Keratinocyte (primary cell): ENCODE data around the gene XRRA1. TPM values are rescaled to one million over a fixed set of nuclear protein-coding genes. Genes with fewer than 3 reads are reported as not detected.

ENCODE experiments used
- DNase-seq: peaks from one replicate; pipeline ENCODE4 v3.0.0-alpha.2; 2011; ENCODE audit warnings: low read depth, missing footprints, low spot score
- FAIRE-seq: peaks from 2 replicates; lab custom pipeline; 2011; peaks lifted over from hg19 to GRCh38; lab: Jason Lieb, UNC
- H2AFZ ChIP-seq: 2 replicates; pipeline ENCODE4 v1.6.0; 2012; ENCODE audit warnings: low read length, control low read depth, inconsistent platforms; ENCODE audit not compliant: control insufficient read depth
- H3K27ac ChIP-seq: 2 replicates; pipeline ENCODE4 v1.5.1; 2011; ENCODE audit warnings: low read length; ENCODE audit not compliant: control insufficient read depth, insufficient read depth
- H3K27me3 ChIP-seq: 3 replicates; pipeline ENCODE4 v1.6.0; 2011; ENCODE audit warnings: low read length; ENCODE audit not compliant: control insufficient read depth, insufficient read depth; ENCODE audit errors: extremely low read depth
- H3K36me3 ChIP-seq, 2 experiments: 2 replicates in 1 of 2; 3 replicates in 1 of 2; pipeline ENCODE4 v1.5.1; 2011; ENCODE audit warnings: low read length in 2 of 2, mild to moderate bottlenecking in 1 of 2; ENCODE audit not compliant: control insufficient read depth in 2 of 2, insufficient read depth in 2 of 2; ENCODE audit errors: extremely low read depth in 1 of 2
- H3K4me1 ChIP-seq: 3 replicates; pipeline ENCODE4 v1.5.1; 2011; ENCODE audit warnings: low read length; ENCODE audit not compliant: control insufficient read depth, insufficient read depth; ENCODE audit errors: extremely low read depth
- H3K4me2 ChIP-seq: 3 replicates; pipeline ENCODE4 v1.6.0; 2011; ENCODE audit warnings: low read depth, low read length; ENCODE audit not compliant: control insufficient read depth, insufficient read depth; ENCODE audit errors: extremely low read depth
- H3K4me3 ChIP-seq, 3 experiments: fragments of 200-600 bp in 1 of 3; sonication (generic) in 1 of 3; 2 replicates in 2 of 3; 3 replicates in 1 of 3; pipeline ENCODE4 v1.5.1; 2011 to 2016; ENCODE audit warnings: low read length in 3 of 3, mild to moderate bottlenecking in 3 of 3, control low read depth in 2 of 3, inconsistent platforms in 1 of 3, low read depth in 1 of 3, mixed read lengths in 1 of 3, mixed run types in 1 of 3, moderate library complexity in 1 of 3; ENCODE audit not compliant: control insufficient read depth in 2 of 3, insufficient read depth in 2 of 3; ENCODE audit errors: extremely low read depth in 1 of 3
- H3K79me2 ChIP-seq: 2 replicates; pipeline ENCODE4 v1.6.0; 2012; ENCODE audit warnings: low read length; ENCODE audit not compliant: control insufficient read depth, insufficient read depth
- H3K9ac ChIP-seq: 3 replicates; pipeline ENCODE4 v1.6.0; 2011; ENCODE audit warnings: low read length; ENCODE audit not compliant: control insufficient read depth, insufficient read depth; ENCODE audit errors: extremely low read depth
- H3K9me1 ChIP-seq: 3 replicates; pipeline ENCODE4 v1.6.0; 2011; ENCODE audit warnings: low read length; ENCODE audit not compliant: control insufficient read depth, insufficient read depth; ENCODE audit errors: extremely low read depth
- H3K9me3 ChIP-seq: 2 replicates; pipeline ENCODE4 v1.5.1; 2012; ENCODE audit warnings: low read depth, low read length; ENCODE audit not compliant: control insufficient read depth
- H4K20me1 ChIP-seq: 3 replicates; pipeline ENCODE4 v1.6.0; 2011; ENCODE audit warnings: low read length; ENCODE audit not compliant: control insufficient read depth, insufficient read depth; ENCODE audit errors: extremely low read depth
- EZH2 ChIP-seq: IDR thresholded peaks from one replicate; pipeline ENCODE4 v1.6.1; 2012; ENCODE audit warnings: inconsistent platforms, mild to moderate bottlenecking, low read length, moderate library complexity
- dilution Hi-C: fragments of 300-500 bp; cut with MboI; formaldehyde crosslinking; loops from one replicate; pipeline ENCODE4 v1.7.0; 2020; ENCODE audit warnings: low sequenced_read_pairs; ENCODE audit not compliant: extremely low pct_ligation_motif_present
- polyA plus RNA-seq, 5 experiments: library from polyadenylated mRNA; depleted of rRNA in 3 of 5; stranded (reverse) in 3 of 5; stranded (forward) in 1 of 5; unstranded in 1 of 5; fragments of >200 nt; gene quantifications; 1 replicate in 1 of 5; 2 replicates in 3 of 5; 3 replicates in 1 of 5; pipeline versions ENCODE4 v1.2.1 to v1.2.3, GENCODE V29; 2011 to 2012; ENCODE audit warnings: missing spikeins in 2 of 5, low read depth in 1 of 5, low replicate concordance in 1 of 5
- TF ChIP-seq, protein P1 (sequence below), 3 experiments: IDR thresholded peaks in 1 of 3; conservative IDR thresholded peaks in 1 of 3; optimal IDR thresholded peaks in 1 of 3; 2 replicates in 2 of 3; 3 replicates in 1 of 3; pipeline versions ENCODE3 to v1.5.1; 2011; ENCODE audit warnings: low read length in 3 of 3, mild to moderate bottlenecking in 3 of 3, moderate library complexity in 2 of 3, control low read depth in 1 of 3, inconsistent platforms in 1 of 3; ENCODE audit not compliant: insufficient read depth in 2 of 3; ENCODE audit errors: extremely low read depth in 1 of 3

The XRRA1 gene
- polyA plus RNA-seq, 1 donor (not counting 4 experiments of a cell fraction or from before 2014, with no cell fraction given) = 9.1 TPM

DNA sequence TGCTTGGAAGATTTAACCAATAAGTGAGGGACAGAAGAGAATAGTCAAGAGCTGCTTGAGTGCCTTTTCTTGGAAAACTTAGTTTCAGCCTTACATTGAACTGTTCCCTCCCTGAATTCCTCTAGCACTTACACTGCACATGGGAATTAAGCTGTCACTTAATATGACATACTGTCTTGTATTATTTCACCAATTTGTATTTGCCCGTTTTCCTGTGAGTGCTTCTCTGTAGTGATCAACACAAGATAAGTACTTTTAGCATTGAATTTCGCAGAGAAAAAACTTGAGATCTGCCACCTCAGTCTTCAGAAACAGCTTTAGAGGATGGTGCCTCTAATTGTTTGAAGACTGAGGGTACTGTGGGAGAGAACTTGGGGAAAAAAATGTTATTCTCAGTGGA lies 3.9 kb upstream of the XRRA1 start:
- no peak for DNase-seq
- dilution Hi-C loops = no loop called here

DNA sequence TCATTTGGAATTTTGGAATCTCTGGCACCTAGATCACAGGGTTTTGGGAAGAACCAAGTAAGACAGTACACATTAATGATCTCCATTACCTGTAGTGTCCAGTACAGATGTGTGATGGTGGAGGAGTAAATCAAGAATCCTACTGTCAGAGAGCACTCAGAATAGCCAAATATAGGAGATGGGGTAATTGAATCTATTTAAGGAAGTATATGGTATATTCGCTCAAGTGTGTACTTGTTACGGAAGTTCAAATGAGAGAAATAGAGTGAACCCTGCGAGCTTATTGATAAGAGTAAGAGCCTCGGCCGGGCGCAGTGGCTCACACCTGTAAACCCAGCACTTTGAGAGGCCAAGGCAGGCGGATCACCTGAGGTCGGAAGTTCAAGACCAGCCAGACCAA lies 2.3 kb upstream of the XRRA1 start:
- dilution Hi-C loops = no loop called here
- H3K9me1 ChIP-seq = no peaks in the 10 kb centered on the region
- DNase-seq (no peak), FAIRE-seq (no peak)
- H3K79me2 ChIP-seq = peaks cover 75% of the 10 kb centered on the region
- peaks cover 1 to 20% of the 10 kb centered on the region in 2 experiments for H3K36me3 ChIP-seq
- H4K20me1 ChIP-seq = peaks cover 4% of the 10 kb centered on the region
- H3K9me3 ChIP-seq = no peaks in the 10 kb centered on the region
- peak overlapping the region; percentile 90 for H3K4me2 ChIP-seq
- peaks cover 11% of the 10 kb centered on the region for H3K4me1 ChIP-seq
- H3K27me3 ChIP-seq = no peaks in the 10 kb centered on the region
- H3K27ac ChIP-seq = no peak overlapping the region
- no peak overlapping the region for H2AFZ ChIP-seq
- TF ChIP-seq, protein P1, sequence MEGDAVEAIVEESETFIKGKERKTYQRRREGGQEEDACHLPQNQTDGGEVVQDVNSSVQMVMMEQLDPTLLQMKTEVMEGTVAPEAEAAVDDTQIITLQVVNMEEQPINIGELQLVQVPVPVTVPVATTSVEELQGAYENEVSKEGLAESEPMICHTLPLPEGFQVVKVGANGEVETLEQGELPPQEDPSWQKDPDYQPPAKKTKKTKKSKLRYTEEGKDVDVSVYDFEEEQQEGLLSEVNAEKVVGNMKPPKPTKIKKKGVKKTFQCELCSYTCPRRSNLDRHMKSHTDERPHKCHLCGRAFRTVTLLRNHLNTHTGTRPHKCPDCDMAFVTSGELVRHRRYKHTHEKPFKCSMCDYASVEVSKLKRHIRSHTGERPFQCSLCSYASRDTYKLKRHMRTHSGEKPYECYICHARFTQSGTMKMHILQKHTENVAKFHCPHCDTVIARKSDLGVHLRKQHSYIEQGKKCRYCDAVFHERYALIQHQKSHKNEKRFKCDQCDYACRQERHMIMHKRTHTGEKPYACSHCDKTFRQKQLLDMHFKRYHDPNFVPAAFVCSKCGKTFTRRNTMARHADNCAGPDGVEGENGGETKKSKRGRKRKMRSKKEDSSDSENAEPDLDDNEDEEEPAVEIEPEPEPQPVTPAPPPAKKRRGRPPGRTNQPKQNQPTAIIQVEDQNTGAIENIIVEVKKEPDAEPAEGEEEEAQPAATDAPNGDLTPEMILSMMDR (optimal IDR thresholded peaks at IDR 0.05 in 1 of 3, IDR thresholded peaks at IDR 0.05 in 1 of 3, conservative IDR thresholded peaks at IDR 0.05 in 1 of 3; ENCODE audit: extremely low read depth in 1 of 3, insufficient read depth in 2 of 3, low read length in 3 of 3) = no peak
- no peak for TF ChIP-seq EZH2
- H3K4me3 ChIP-seq = no peak overlapping the region
- H3K9ac ChIP-seq = no peak overlapping the region

More for the DNA sequence above, 3.9 kb upstream of the XRRA1 start:
- H3K4me3 ChIP-seq = no peak overlapping the region
- H3K9ac ChIP-seq = no peak overlapping the region
- peaks cover 9% of the 10 kb centered on the region for H4K20me1 ChIP-seq
- H3K9me3 ChIP-seq = no peaks in the 10 kb centered on the region
- no peak for TF ChIP-seq EZH2
- TF ChIP-seq, protein P1 (optimal IDR thresholded peaks at IDR 0.05 in 1 of 3, IDR thresholded peaks at IDR 0.05 in 1 of 3, conservative IDR thresholded peaks at IDR 0.05 in 1 of 3; ENCODE audit: extremely low read depth in 1 of 3, insufficient read depth in 2 of 3, low read length in 3 of 3) = no peak
- no peak overlapping the region for H2AFZ ChIP-seq
- no peaks in the 10 kb centered on the region for H3K27me3 ChIP-seq
- no peaks in the 10 kb centered on the region for H3K9me1 ChIP-seq
- H3K27ac ChIP-seq = no peak overlapping the region
- H3K36me3 ChIP-seq = peaks cover 1 to 28% of the 10 kb centered on the region in 2 experiments
- H3K79me2 ChIP-seq = peaks cover 90% of the 10 kb centered on the region
- FAIRE-seq = no peak
- no peak overlapping the region for H3K4me2 ChIP-seq
- peaks cover 11% of the 10 kb centered on the region for H3K4me1 ChIP-seq
